IMR-90 (cell line): ENCODE results near the gene ONECUT2.

Source experiments
- BHLHE40 ChIP-seq: fragments of 150-350 bp; IDR thresholded peaks from 2 replicates; pipeline ENCODE4 v1.6.1; 2016; ENCODE audit warnings: mild to moderate bottlenecking, low read depth, low read length
- FOS ChIP-seq: fragments of 150-350 bp; IDR thresholded peaks from 2 replicates; pipeline ENCODE4 v1.6.1; 2016; ENCODE audit warnings: low read depth, low read length
- MAFK ChIP-seq: IDR thresholded peaks from 2 replicates; pipeline ENCODE4 v1.6.1; 2012; ENCODE audit warnings: low read depth, low read length, improper control_type of control experiment
- MAZ ChIP-seq: IDR thresholded peaks from 2 replicates; pipeline ENCODE4 v1.6.1; 2012; ENCODE audit warnings: low read depth, mild to moderate bottlenecking, low read length, improper control_type of control experiment, moderate library complexity, borderline replicate concordance
- MXI1 ChIP-seq: IDR thresholded peaks from 2 replicates; pipeline ENCODE4 v1.6.1; 2012; ENCODE audit warnings: low read depth, mild to moderate bottlenecking, low read length, moderate library complexity, borderline replicate concordance
- POLR2A ChIP-seq: IDR thresholded peaks from 2 replicates; pipeline ENCODE4 v1.6.1; 2012; ENCODE audit warnings: mild to moderate bottlenecking, low read depth, low read length
- RCOR1 ChIP-seq: IDR thresholded peaks from 2 replicates; pipeline ENCODE4 v1.6.1; 2012; ENCODE audit warnings: mild to moderate bottlenecking, low read length, improper control_type of control experiment; ENCODE audit not compliant: insufficient replicate concordance
- RFX5 ChIP-seq: IDR thresholded peaks from 2 replicates; pipeline ENCODE4 v1.8.0; 2012; ENCODE audit warnings: low read depth, mild to moderate bottlenecking, low read length, moderate library complexity
- TF ChIP-seq, protein P1 (sequence below): conservative IDR thresholded peaks from 2 replicates; pipeline ENCODE4 v1.5.1; 2012; ENCODE audit warnings: mild to moderate bottlenecking, low read depth, low read length, improper control_type of control experiment

- no peak for TF ChIP-seq FOS
- TF ChIP-seq, protein P1, sequence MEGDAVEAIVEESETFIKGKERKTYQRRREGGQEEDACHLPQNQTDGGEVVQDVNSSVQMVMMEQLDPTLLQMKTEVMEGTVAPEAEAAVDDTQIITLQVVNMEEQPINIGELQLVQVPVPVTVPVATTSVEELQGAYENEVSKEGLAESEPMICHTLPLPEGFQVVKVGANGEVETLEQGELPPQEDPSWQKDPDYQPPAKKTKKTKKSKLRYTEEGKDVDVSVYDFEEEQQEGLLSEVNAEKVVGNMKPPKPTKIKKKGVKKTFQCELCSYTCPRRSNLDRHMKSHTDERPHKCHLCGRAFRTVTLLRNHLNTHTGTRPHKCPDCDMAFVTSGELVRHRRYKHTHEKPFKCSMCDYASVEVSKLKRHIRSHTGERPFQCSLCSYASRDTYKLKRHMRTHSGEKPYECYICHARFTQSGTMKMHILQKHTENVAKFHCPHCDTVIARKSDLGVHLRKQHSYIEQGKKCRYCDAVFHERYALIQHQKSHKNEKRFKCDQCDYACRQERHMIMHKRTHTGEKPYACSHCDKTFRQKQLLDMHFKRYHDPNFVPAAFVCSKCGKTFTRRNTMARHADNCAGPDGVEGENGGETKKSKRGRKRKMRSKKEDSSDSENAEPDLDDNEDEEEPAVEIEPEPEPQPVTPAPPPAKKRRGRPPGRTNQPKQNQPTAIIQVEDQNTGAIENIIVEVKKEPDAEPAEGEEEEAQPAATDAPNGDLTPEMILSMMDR: no peak
- TF ChIP-seq POLR2A: no peak
- TF ChIP-seq MXI1: no peak
- no peak for TF ChIP-seq BHLHE40
- TF ChIP-seq RFX5: no peak
- no peak for TF ChIP-seq RCOR1
- TF ChIP-seq MAFK: no peak
- no peak for TF ChIP-seq MAZ
Observed at GRCh38 chr18:57431467-57432080, 3.6 kb upstream of the ONECUT2 start.
